Retinal pigment epithelial cell (primary cell): Measurements from ENCODE around the gene LMNTD1.

ENCODE experiments used
- DNase-seq: peaks from one replicate; pipeline ENCODE4 v3.0.0-alpha.2; 2010; ENCODE audit warnings: low read depth
- H3K4me3 ChIP-seq: 2 replicates; pipeline ENCODE4 v1.5.1; 2011; ENCODE audit warnings: mild to moderate bottlenecking, low read length, control low read depth, moderate library complexity
- CTCF ChIP-seq: conservative IDR thresholded peaks from 2 replicates; pipeline ENCODE4 v1.5.1; 2011; ENCODE audit warnings: low read depth, low read length, control low read depth, inconsistent platforms

The LMNTD1 gene

GRCh38 chr12:25574761-25575160, 21.7 kb upstream of the LMNTD1 start:
- DNase-seq, result no peak
- TF ChIP-seq CTCF, result no peak
- no peak overlapping the region for H3K4me3 ChIP-seq

GRCh38 chr12:25573346-25573745, 20.3 kb upstream of the LMNTD1 start:
- no peak overlapping the region for H3K4me3 ChIP-seq
- TF ChIP-seq CTCF, result no peak
- no peak for DNase-seq

GRCh38 chr12:25570418-25570817, 17.3 kb upstream of the LMNTD1 start:
- no peak overlapping the region for H3K4me3 ChIP-seq
- DNase-seq, result no peak
- no peak for TF ChIP-seq CTCF

- TF ChIP-seq CTCF, result no peak
- DNase-seq, result no peak
- H3K4me3 ChIP-seq, result no peak overlapping the region
These were observed 13.3 kb upstream of the LMNTD1 start for GRCh38 chr12:25566202-25566949.

GRCh38 chr12:25558586-25558985, 5.5 kb upstream of the LMNTD1 start:
- TF ChIP-seq CTCF, result no peak
- no peak for DNase-seq

GRCh38 chr12:25557830-25558436, 4.8 kb upstream of the LMNTD1 start:
- H3K4me3 ChIP-seq, result no peak overlapping the region
- DNase-seq, result peak; percentile 10
- TF ChIP-seq CTCF, result peak; percentile 62

More at GRCh38 chr12:25558586-25558985, 5.5 kb upstream of the LMNTD1 start:
- no peak overlapping the region for H3K4me3 ChIP-seq

- no peak overlapping the region for H3K4me3 ChIP-seq
- no peak for TF ChIP-seq CTCF
- DNase-seq, result no peak
These were observed 3.1 kb upstream of the LMNTD1 start for GRCh38 chr12:25556153-25556552.
